ENCODE results near the gene GRM2. TPM values are rescaled to one million over a fixed set of nuclear protein-coding genes. Genes with fewer than 3 reads are reported as not detected.
A peak's percentile ranks its signal among the peaks of the same experiment; 100 is the strongest.

GRM2 gene
- total and polyA plus RNA-seq, 2 of the 8 experiments (the other 6 are each of a cell fraction or from before 2014, with no cell fraction given), result 3.9 to 10.5 TPM

DNA sequence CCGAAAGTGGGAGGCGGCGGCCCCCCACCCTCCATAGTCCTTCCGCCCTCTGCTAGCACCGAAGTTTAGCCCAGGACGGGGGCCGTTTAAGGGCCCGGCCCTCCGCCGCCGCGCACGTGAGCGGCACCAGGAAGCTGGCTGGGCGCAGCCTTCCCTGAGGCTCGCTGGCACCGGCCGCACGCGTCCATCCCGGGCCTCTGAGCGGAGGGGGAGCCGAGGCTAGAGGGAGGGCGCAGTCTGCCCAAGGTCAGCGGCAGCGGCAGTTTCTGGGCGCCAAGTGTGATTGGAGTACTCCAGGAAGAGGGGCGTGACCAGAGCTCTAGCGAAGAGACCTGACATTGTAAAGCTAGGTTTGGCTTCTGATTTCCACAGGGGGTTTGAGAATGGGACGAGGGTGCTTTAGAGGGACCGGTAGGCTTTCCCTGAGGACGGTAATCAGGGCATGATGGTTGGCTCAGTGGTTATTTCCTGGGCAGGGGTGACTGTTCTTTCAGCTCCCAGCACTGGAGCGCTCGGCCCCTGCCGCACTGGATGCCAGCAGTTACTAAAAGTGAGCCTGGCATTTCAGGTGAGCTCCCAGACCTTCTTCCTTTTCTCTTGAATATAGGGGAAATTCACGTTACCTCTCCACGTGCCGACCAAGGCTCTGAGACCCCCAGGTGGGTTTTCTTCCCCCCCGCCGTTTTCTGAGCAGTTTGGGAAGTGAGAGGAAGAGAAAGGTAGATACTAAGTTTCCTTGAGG lies 35.0 kb upstream of the GRM2 start:
- H2AFZ ChIP-seq (ENCODE audit: low read length), result peak overlapping the region; percentile 54; the same call in 1 of the 2 replicates
- FAIRE-seq, result no peak
- peak overlapping the region; percentile 90 for H4K8ac ChIP-seq (ENCODE audit: extremely low read depth, insufficient read depth, low read length)
- peak; percentile 60 for TF ChIP-seq KDM4A (IDR thresholded peaks at IDR 0.05; ENCODE audit: low read depth, low read length, severe bottlenecking)
- peak; percentile 71 for TF ChIP-seq TBP (IDR thresholded peaks at IDR 0.05; ENCODE audit: low read depth, low read length)
- peak; percentile 46 for TF ChIP-seq ASH2L (IDR thresholded peaks at IDR 0.05; ENCODE audit: low read length)
- TF ChIP-seq, protein P1, sequence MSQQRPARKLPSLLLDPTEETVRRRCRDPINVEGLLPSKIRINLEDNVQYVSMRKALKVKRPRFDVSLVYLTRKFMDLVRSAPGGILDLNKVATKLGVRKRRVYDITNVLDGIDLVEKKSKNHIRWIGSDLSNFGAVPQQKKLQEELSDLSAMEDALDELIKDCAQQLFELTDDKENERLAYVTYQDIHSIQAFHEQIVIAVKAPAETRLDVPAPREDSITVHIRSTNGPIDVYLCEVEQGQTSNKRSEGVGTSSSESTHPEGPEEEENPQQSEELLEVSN (IDR thresholded peaks at IDR 0.05), result peak; percentile 59; the same call in 1 of the 2 replicates
- TF ChIP-seq RNF2 (IDR thresholded peaks at IDR 0.05; ENCODE audit: borderline replicate concordance, low read depth, low read length, missing control alignments, poor library complexity, severe bottlenecking), result no peak
- TF ChIP-seq SP1 (IDR thresholded peaks at IDR 0.05; ENCODE audit: low read depth, low read length), result no peak
- no peak for TF ChIP-seq SP4 (IDR thresholded peaks at IDR 0.05; ENCODE audit: low read length)
- no peak for TF ChIP-seq CEBPB (IDR thresholded peaks at IDR 0.05; ENCODE audit: low read depth, low read length)
- TF ChIP-seq POLR2AphosphoS5 (IDR thresholded peaks at IDR 0.05; ENCODE audit: low read depth, low read length), result peak; percentile 34; the same call in 1 of the 2 replicates
- no peak for TF ChIP-seq POU5F1 (IDR thresholded peaks at IDR 0.05; ENCODE audit: low read depth, low read length)
- TF ChIP-seq, protein P2, sequence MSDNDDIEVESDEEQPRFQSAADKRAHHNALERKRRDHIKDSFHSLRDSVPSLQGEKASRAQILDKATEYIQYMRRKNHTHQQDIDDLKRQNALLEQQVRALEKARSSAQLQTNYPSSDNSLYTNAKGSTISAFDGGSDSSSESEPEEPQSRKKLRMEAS (IDR thresholded peaks at IDR 0.05), result peak; percentile 90

More for the DNA sequence above, 35.0 kb upstream of the GRM2 start:
- Histone ChIP-seq H4K20me1 (replicated peaks in 1 of 2; ENCODE audit: control insufficient read depth in 1 of 2, insufficient read depth in 2 of 2, low read length in 2 of 2) (no peaks in the 10 kb centered on the region), H3K9ac (replicated peaks in 1 of 4; ENCODE audit: extremely low read depth in 1 of 4, low read depth in 3 of 4, low read length in 3 of 4) (peak overlapping the region in 2 of 4 experiments; percentile 35 to 69; a peak in 1 of 7 replicates), H3K23me2 (ENCODE audit: low read depth, low read length) (peaks cover 7% of the 10 kb centered on the region; the same call in 1 of the 2 replicates), H4K5ac (ENCODE audit: insufficient read length, low read depth, low read length) (peak overlapping the region; percentile 1), H4K91ac (replicated peaks; ENCODE audit: insufficient read length, low read length) (no peak overlapping the region), H3K56ac (replicated peaks; ENCODE audit: insufficient read length, low read depth, low read length) (no peak overlapping the region), H3K18ac (ENCODE audit: extremely low read depth, low read length) (peak overlapping the region; percentile 68; the same call in 1 of the 2 replicates), H3K23ac (ENCODE audit: insufficient read length) (no peak overlapping the region), H3K79me2 (ENCODE audit: control insufficient read depth in 1 of 2, insufficient read depth in 2 of 2, low read length in 2 of 2) (no peaks in the 10 kb centered on the region), H2BK12ac (ENCODE audit: low read depth, low read length) (peak overlapping the region; percentile 39; the same call in 1 of the 2 replicates), H2BK120ac (replicated peaks; ENCODE audit: low read depth, low read length) (no peak overlapping the region), H3K4me3 (ENCODE audit: extremely low read depth in 1 of 4, insufficient read depth in 2 of 4, low read depth in 3 of 4, low read length in 4 of 4) (peak overlapping the region; percentile 59 to 82 (median 69)), H2AK5ac (ENCODE audit: low read depth, low read length) (no peak overlapping the region), H3K4me2 (ENCODE audit: insufficient read depth in 1 of 2, low read depth in 2 of 2, low read length in 2 of 2) (peak overlapping the region; percentile 58 to 91), H2BK20ac (ENCODE audit: low read length) (no peak overlapping the region), H2BK15ac (ENCODE audit: low read length) (no peak overlapping the region), H3K4me1 (replicated peaks in 1 of 4; ENCODE audit: control insufficient read depth in 3 of 4, insufficient read depth in 4 of 4, low read length in 3 of 4) (peaks cover 0 to 10% (median 5%) of the 10 kb centered on the region in 4 experiments; a peak in 4 of 7 replicates), H3K27ac (ENCODE audit: low read depth, low read length) (no peak overlapping the region), H2BK5ac (ENCODE audit: low read depth, low read length) (no peak overlapping the region), H3K79me1 (ENCODE audit: low read depth, low read length) (peaks cover 3% of the 10 kb centered on the region; the same call in 1 of the 2 replicates), H3K14ac (ENCODE audit: insufficient read length) (no peak overlapping the region), H3K9me3 (ENCODE audit: insufficient read depth in 2 of 2, low read depth in 1 of 2, low read length in 1 of 2) (no peaks in the 10 kb centered on the region), H3K27me3 (replicated peaks in 1 of 4; ENCODE audit: control insufficient read depth in 3 of 4, extremely low read depth in 1 of 4, insufficient read depth in 3 of 4, low read length in 3 of 4) (no peaks in the 10 kb centered on the region), H3K4ac (replicated peaks; ENCODE audit: insufficient read length, low read depth, low read length) (no peak overlapping the region), H3K36me3 (ENCODE audit: control insufficient read depth in 2 of 4, insufficient read depth in 4 of 4, low read length in 3 of 4) (no peaks in the 10 kb centered on the region)
- ChIA-PET POLR2A (ENCODE audit: partially characterized antibody) (interaction anchor here (0.8 to 5.2 kb wide), 4 partner anchors 10 to 169 kb away, joined by 3 to 37 read pairs (median 4); no protein-coding TSS in a partner anchor), CTCF (ENCODE audit: partially characterized antibody) (interaction anchor here (0.8 to 10.9 kb wide), 10 partner anchors 9 to 273 kb away, joined by 3 to 137 read pairs (median 4); partner anchors contain the start of gene DCAF1)
- no peak for DNase-seq (ENCODE audit: low read depth in 1 of 2, low spot score in 2 of 2)
- WGBS, 2 experiments (ENCODE audit: extremely low coverage in 1 of 2, insufficient coverage in 1 of 2, insufficient read length in 1 of 2, insufficient replicate concordance in 2 of 2, low coverage in 1 of 2, low lambda C conversion rate in 2 of 2, missing lambda C conversion rate in 1 of 2), result 5% methylated on average over 40 of the region's 40 CpGs; no CpG with 5 or more reads in 1 of the 2 experiments

All from H1 (cell line).